ENCODE results near the gene SH3YL1. TPM values are rescaled to one million over a fixed set of nuclear protein-coding genes. Genes with fewer than 3 reads are reported as not detected.

The SH3YL1 gene
- total RNA-seq, 1 experiment from 2014 or later, result 26.5 TPM

DNA sequence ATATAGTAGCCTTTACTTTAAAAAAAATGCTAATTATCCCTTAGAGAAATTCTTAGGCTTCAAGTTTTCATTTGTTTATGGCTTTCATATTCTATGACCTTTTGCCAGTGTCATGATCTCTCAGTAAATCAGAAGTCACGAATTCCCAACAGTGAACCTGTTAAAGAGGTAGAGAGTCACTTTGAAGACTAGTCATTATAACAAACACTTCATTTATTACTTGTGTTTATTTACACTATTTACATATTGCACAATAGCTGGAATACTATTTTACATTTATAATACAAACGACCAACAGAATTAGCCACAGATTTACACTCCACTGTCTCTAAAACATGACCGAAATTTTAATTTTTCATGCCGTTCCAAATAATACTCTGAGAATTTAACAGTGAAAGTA lies 15.5 kb upstream of the SH3YL1 start:
- Mint-ChIP-seq H3K27ac (no peak overlapping the region), H3K27me3 (ENCODE audit: low read depth) (peaks cover 3% of the 10 kb centered on the region), H3K4me1 (peaks cover 13% of the 10 kb centered on the region in 2 experiments), H3K36me3 (ENCODE audit: insufficient read depth in 1 of 3, low read depth in 3 of 3) (peaks cover 36 to 64% (median 63%) of the 10 kb centered on the region in 3 experiments), H3K4me3 (no peak overlapping the region), H3K9me3 (no peaks in the 10 kb centered on the region)
- no peak overlapping the region for H4K5ac ChIP-seq (ENCODE audit: insufficient read length, low read depth, low read length)
- H2AFZ ChIP-seq (ENCODE audit: low read length), result no peak overlapping the region
- H2BK20ac ChIP-seq (ENCODE audit: low read depth, low read length, poor library complexity, severe bottlenecking), result no peak overlapping the region
- H4K8ac ChIP-seq (replicated peaks; ENCODE audit: insufficient read length, low read depth, low read length), result no peak overlapping the region
- H3K79me1 ChIP-seq (ENCODE audit: insufficient read depth, low read depth, low read length, poor library complexity, severe bottlenecking), result peaks cover 7% of the 10 kb centered on the region
- no peak for DNase-seq
- H3K79me2 ChIP-seq (ENCODE audit: insufficient read depth, low read length), result peaks cover 2% of the 10 kb centered on the region; the same call in 1 of the 2 replicates
- H2AK5ac ChIP-seq (ENCODE audit: insufficient read length, low read length), result no peak overlapping the region
- no peak overlapping the region for H3K4ac ChIP-seq (ENCODE audit: low read depth, low read length)
- H4K91ac ChIP-seq (ENCODE audit: insufficient read length, low read depth, low read length), result no peak overlapping the region
- H3K27ac ChIP-seq (ENCODE audit: insufficient read length, low read depth, low read length), result no peak overlapping the region
- H2BK120ac ChIP-seq (ENCODE audit: low read depth, low read length, poor library complexity, severe bottlenecking), result no peak overlapping the region
- no peaks in the 10 kb centered on the region for H3K9me3 ChIP-seq (ENCODE audit: control insufficient read depth, low read depth, low read length)
- no peak overlapping the region for H3K56ac ChIP-seq (ENCODE audit: insufficient read length, low read depth, low read length)
- no peak overlapping the region for H2BK5ac ChIP-seq (ENCODE audit: insufficient read length, low read length)
- H3K4me1 ChIP-seq (ENCODE audit: insufficient read depth, low read length), result peaks cover 4% of the 10 kb centered on the region; the same call in 1 of the 2 replicates
- no peak overlapping the region for H3K4me2 ChIP-seq (ENCODE audit: insufficient read depth, insufficient read length, low read length)
- no peaks in the 10 kb centered on the region for H3K27me3 ChIP-seq (ENCODE audit: insufficient read depth, low read length)
- TF ChIP-seq, protein P1, sequence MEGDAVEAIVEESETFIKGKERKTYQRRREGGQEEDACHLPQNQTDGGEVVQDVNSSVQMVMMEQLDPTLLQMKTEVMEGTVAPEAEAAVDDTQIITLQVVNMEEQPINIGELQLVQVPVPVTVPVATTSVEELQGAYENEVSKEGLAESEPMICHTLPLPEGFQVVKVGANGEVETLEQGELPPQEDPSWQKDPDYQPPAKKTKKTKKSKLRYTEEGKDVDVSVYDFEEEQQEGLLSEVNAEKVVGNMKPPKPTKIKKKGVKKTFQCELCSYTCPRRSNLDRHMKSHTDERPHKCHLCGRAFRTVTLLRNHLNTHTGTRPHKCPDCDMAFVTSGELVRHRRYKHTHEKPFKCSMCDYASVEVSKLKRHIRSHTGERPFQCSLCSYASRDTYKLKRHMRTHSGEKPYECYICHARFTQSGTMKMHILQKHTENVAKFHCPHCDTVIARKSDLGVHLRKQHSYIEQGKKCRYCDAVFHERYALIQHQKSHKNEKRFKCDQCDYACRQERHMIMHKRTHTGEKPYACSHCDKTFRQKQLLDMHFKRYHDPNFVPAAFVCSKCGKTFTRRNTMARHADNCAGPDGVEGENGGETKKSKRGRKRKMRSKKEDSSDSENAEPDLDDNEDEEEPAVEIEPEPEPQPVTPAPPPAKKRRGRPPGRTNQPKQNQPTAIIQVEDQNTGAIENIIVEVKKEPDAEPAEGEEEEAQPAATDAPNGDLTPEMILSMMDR (conservative IDR thresholded peaks at IDR 0.05), result no peak
- H2BK12ac ChIP-seq (ENCODE audit: insufficient read length, low read depth, low read length), result no peak overlapping the region
- H3K23me2 ChIP-seq (ENCODE audit: insufficient read length, low read depth, low read length, poor library complexity, severe bottlenecking), result no peaks in the 10 kb centered on the region
- no peak overlapping the region for H3K14ac ChIP-seq (ENCODE audit: insufficient read depth, low read length)
- no peak overlapping the region for H3K23ac ChIP-seq (ENCODE audit: insufficient read length, low read depth, low read length)
- H2BK15ac ChIP-seq (ENCODE audit: low read depth, low read length), result no peak overlapping the region
- no peaks in the 10 kb centered on the region for H4K20me1 ChIP-seq (ENCODE audit: control insufficient read depth, insufficient read depth, insufficient read length)
- H3K18ac ChIP-seq (ENCODE audit: insufficient read length, low read depth, low read length), result no peak overlapping the region
- H3K9ac ChIP-seq (ENCODE audit: extremely low read depth, insufficient read length, low read length), result no peak overlapping the region
- H3T11ph ChIP-seq (ENCODE audit: low read length), result no peak overlapping the region
- WGBS (ENCODE audit: extremely low coverage, insufficient read length, low lambda C conversion rate), result no CpG with 5 or more reads among the region's 4 CpGs

Measured in H9 (cell line).